ENCODE measurements around the gene DLG3. TPM values are rescaled to one million over a fixed set of nuclear protein-coding genes. Genes with fewer than 3 reads are reported as not detected.

Gene DLG3
- total RNA-seq, 4 donors from 2014 or later, result 21.7 to 27.0 (median 22.5) TPM

- H3K9me3 ChIP-seq, result no peaks in the 10 kb centered on the region
- DNase-seq (ENCODE audit: extremely low spot score), result no peak
- H3K27me3 ChIP-seq, result no peaks in the 10 kb centered on the region
- H3K27ac ChIP-seq (replicated peaks in 1 of 4), result no peak overlapping the region
- intact Hi-C loops (cut with DNase I), result no loop called here
- H3K4me1 ChIP-seq, result no peaks in the 10 kb centered on the region
- TF ChIP-seq POLR2A (IDR thresholded peaks at IDR 0.05; ENCODE audit: low read depth) (no peak), POLR2AphosphoS5 (IDR thresholded peaks at IDR 0.05) (no peak), EP300 (IDR thresholded peaks at IDR 0.05) (no peak), CTCF (IDR thresholded peaks at IDR 0.05) (no peak)
- H3K4me3 ChIP-seq, result no peak overlapping the region
- no peaks in the 10 kb centered on the region for H3K36me3 ChIP-seq
Observed at GRCh38 chrX:70527053-70527452, 82.4 kb downstream of the DLG3 start.

GRCh38 chrX:70527610-70528345, 83.1 kb downstream of the DLG3 start:
- H3K4me3 ChIP-seq, result no peak overlapping the region
- no peaks in the 10 kb centered on the region for H3K27me3 ChIP-seq
- TF ChIP-seq POLR2AphosphoS5 (IDR thresholded peaks at IDR 0.05) (no peak), POLR2A (IDR thresholded peaks at IDR 0.05; ENCODE audit: low read depth) (no peak), CTCF (IDR thresholded peaks at IDR 0.05) (no peak), EP300 (IDR thresholded peaks at IDR 0.05) (no peak)
- no peak for DNase-seq (ENCODE audit: extremely low spot score)
- no peaks in the 10 kb centered on the region for H3K36me3 ChIP-seq
- no peaks in the 10 kb centered on the region for H3K9me3 ChIP-seq
- intact Hi-C loops (cut with DNase I), result no loop called here
- 52% methylated on average over 3 of the region's 3 CpGs for WGBS
- H3K27ac ChIP-seq (replicated peaks in 1 of 4), result no peak overlapping the region
- H3K4me1 ChIP-seq, result no peaks in the 10 kb centered on the region

GRCh38 chrX:70535198-70535597, 90.6 kb downstream of the DLG3 start:
- 60% methylated on average over 1 of the region's 1 CpG for WGBS

GRCh38 chrX:70549429-70549828, 104.8 kb downstream of the DLG3 start:
- intact Hi-C loops (cut with DNase I), result no loop called here
- TF ChIP-seq EP300 (IDR thresholded peaks at IDR 0.05) (no peak), CTCF (IDR thresholded peaks at IDR 0.05) (no peak), POLR2A (IDR thresholded peaks at IDR 0.05; ENCODE audit: low read depth) (no peak), POLR2AphosphoS5 (IDR thresholded peaks at IDR 0.05) (no peak)

More at GRCh38 chrX:70535198-70535597, 90.6 kb downstream of the DLG3 start:
- intact Hi-C loops (cut with DNase I), result no loop called here
- Histone ChIP-seq H3K27ac (replicated peaks in 1 of 4) (no peak overlapping the region), H3K4me1 (no peaks in the 10 kb centered on the region), H3K27me3 (no peaks in the 10 kb centered on the region), H3K4me3 (no peak overlapping the region), H3K36me3 (no peaks in the 10 kb centered on the region), H3K9me3 (no peaks in the 10 kb centered on the region)
- DNase-seq (ENCODE audit: extremely low spot score), result no peak
- TF ChIP-seq CTCF (IDR thresholded peaks at IDR 0.05) (no peak), POLR2AphosphoS5 (IDR thresholded peaks at IDR 0.05) (no peak)

More at GRCh38 chrX:70549429-70549828, 104.8 kb downstream of the DLG3 start:
- Histone ChIP-seq H3K27me3 (no peaks in the 10 kb centered on the region), H3K4me1 (peaks cover 0 to 3% (median 0%) of the 10 kb centered on the region in 4 donors), H3K27ac (replicated peaks in 1 of 4) (no peak overlapping the region), H3K36me3 (no peaks in the 10 kb centered on the region), H3K9me3 (no peaks in the 10 kb centered on the region), H3K4me3 (no peak overlapping the region)
- DNase-seq (ENCODE audit: extremely low spot score), result no peak
- 77% methylated on average over 3 of the region's 3 CpGs for WGBS

All from esophagus muscularis mucosa (tissue), 4 donors.